22Rv1 (cell line): ENCODE measurements around the gene ATXN1.

Experiments
- ZFX ChIP-seq: fragments of 450-650 bp; IDR thresholded peaks from 2 replicates; pipeline ENCODE4 v1.6.1; 2017; ENCODE audit warnings: antibody characterized with exemption, borderline replicate concordance
- TF ChIP-seq, protein P1 (sequence below): fragments of 450-650 bp; IDR thresholded peaks from 2 replicates; pipeline ENCODE4 v1.5.1; 2017; ENCODE audit warnings: mild to moderate bottlenecking

DNA sequence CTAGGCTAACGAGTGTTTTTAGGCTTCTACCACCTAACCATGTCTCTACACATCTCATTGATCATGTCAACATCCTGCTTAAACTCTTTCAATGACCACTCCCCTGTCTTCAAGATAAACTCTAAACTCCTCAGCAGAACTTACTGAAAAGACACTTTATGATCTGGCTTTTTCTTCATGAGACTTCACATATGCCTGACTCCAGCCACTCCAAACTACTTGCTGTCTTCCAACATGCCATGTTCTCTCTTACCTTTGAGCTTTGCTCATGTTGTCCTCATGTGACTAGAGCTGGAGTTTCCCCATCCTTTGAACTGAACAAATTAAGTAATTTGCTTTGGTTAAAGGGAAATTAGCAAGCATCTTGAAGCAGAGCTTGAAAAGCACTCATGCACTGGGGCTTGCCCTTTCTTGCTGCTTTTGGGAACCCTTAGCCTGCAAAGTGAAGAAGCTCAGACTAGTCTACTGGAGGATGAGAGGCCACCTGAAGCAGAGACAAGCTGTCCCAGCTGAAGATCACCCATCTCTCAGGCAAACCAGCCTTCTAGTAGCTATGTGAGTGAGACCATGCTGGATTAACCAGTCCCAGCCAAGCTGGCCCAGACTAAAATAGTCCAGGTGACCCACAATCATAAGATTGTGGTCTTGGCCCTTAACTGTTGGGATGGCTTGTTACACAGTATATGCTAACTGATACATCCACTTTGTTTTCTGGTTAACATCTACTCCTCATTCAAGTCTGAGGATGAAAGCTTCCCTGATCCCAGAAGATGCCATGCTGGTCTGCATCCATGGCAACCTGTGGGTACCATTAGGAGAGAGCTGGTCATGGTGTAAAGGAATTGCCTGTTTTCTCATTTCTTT is 287.1 kb downstream of the ATXN1 start:
- TF ChIP-seq, protein P1, sequence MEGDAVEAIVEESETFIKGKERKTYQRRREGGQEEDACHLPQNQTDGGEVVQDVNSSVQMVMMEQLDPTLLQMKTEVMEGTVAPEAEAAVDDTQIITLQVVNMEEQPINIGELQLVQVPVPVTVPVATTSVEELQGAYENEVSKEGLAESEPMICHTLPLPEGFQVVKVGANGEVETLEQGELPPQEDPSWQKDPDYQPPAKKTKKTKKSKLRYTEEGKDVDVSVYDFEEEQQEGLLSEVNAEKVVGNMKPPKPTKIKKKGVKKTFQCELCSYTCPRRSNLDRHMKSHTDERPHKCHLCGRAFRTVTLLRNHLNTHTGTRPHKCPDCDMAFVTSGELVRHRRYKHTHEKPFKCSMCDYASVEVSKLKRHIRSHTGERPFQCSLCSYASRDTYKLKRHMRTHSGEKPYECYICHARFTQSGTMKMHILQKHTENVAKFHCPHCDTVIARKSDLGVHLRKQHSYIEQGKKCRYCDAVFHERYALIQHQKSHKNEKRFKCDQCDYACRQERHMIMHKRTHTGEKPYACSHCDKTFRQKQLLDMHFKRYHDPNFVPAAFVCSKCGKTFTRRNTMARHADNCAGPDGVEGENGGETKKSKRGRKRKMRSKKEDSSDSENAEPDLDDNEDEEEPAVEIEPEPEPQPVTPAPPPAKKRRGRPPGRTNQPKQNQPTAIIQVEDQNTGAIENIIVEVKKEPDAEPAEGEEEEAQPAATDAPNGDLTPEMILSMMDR = no peak
- no peak for TF ChIP-seq ZFX
